HG02571 (cell line): ENCODE results near the gene LECT2.

Source experiments
- ATAC-seq: cut with Tn5 transposase; IDR thresholded peaks from one replicate; pipeline ENCODE4 v1.9.1; 2021; ENCODE audit warnings: mild to moderate bottlenecking, moderate library complexity; ENCODE audit not compliant: unreplicated experiment

Gene LECT2

GRCh38 chr5:135941711-135942110 lies 13.1 kb downstream of the LECT2 start:
- ATAC-seq: no peak

DNA sequence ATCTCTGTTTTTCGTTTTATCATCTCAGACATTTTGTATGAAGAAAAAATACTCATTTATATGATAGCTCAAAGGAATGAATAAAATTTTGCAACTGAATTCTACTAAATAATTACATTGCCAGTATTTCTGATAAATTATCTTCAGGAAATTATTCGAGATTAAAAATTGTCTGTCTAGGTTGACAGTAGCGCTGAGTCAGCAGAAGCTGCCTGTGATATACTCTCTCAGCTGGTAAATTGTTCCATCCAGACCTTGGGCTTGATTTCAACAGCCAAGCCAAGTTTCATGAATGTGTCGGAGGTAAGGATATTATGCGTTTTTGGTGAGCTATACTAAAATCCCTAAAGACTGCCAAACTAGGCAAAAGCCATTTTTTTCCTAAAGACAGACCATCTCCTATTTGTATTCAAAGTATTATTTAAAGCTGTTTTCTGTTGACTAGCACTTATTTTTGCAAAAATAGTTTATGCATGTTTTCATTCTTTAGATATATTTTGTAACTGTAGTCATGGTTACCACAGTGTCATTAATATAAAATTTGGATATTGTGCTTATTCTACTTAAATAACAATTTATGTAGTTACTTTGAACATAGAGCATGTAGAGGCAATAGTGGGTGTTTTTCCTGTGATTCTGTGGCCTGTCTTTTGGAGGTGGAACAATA lies 17.4 kb downstream of the LECT2 start:
- no peak for ATAC-seq

GRCh38 chr5:135934939-135935338 lies 19.8 kb downstream of the LECT2 start:
- no peak for ATAC-seq

DNA sequence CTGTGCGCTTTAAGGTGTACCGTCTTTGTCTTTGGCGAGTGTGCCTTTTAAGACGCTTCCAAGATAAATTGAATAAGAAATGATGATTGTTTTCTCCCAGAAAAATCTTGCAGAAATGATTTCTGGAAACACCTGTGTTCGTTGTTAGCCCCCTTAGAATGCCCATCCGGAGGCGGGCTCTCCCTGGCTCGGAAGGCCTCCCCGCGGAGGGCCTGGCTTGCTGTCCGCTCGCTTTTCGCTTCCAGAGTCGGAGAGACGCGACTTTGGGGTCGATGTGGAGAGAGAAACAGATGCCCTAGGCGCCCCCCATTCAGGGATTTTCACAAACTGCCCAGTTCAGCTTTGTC lies 23.9 kb downstream of the LECT2 start:
- no peak for ATAC-seq

- no peak for ATAC-seq
Observed at GRCh38 chr5:135930029-135930948, 24.5 kb downstream of the LECT2 start.

- ATAC-seq: no peak
Observed at GRCh38 chr5:135921388-135921787, 33.4 kb downstream of the LECT2 start.

- no peak for ATAC-seq
Observed at GRCh38 chr5:135920199-135920598, 34.6 kb downstream of the LECT2 start.

DNA sequence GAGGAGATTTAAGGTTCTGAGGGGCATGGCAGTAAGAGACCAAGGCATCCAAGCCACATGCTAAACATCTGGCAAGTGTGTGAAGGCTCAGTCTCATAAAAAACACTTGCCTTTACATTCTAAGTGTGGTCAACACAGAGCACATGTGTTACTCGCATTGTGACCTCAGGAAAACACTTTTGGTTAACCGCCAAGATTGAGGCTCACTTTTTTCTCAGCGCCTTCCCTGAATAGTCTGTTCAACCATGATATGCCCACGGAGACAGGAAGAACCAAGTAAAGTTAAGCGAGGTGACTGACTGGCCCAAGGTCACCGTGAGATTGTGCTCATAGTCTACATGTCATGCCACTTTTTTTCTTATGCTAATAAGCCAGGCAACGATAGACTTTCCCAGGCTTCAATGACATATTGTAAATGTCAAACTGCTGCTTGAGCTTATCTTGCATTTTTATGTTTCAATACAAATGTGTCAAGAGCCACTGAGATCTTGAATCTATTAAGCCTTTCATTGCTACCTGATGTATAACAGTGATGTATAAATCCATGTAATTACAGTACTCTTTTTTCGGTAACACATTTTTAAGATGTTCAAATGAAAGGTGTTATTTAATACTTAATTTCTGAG lies 38.0 kb downstream of the LECT2 start:
- ATAC-seq: no peak

DNA sequence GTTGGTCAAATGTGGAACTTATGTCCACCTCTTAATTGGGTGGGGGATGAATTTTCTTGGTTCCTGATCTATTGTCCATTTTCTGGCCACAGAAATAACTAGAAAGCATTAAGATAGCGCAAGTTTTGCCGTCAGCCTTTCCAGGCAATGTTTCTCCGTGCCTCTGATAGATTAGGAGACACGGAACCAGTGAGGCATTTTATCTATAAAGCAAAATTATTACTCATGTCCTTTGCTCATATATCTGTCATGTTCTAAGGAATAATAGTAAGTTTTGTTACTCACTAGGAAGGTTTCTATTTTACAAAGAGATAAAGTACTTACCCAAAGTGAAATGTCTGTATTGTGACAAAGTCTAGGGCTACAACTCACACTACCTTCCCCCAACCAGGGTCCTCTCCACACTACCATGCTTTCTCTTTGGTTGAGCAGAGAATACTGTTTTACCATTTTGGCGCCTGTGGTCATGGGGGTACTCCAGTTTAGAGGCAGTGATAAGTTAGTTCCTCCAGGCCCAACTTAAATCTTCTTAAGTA lies 39.2 kb downstream of the LECT2 start:
- no peak for ATAC-seq

- ATAC-seq: no peak
Observed at GRCh38 chr5:135913713-135914626, 40.8 kb downstream of the LECT2 start.

- no peak for ATAC-seq
Observed at GRCh38 chr5:135905144-135905543, 49.6 kb downstream of the LECT2 start.

DNA sequence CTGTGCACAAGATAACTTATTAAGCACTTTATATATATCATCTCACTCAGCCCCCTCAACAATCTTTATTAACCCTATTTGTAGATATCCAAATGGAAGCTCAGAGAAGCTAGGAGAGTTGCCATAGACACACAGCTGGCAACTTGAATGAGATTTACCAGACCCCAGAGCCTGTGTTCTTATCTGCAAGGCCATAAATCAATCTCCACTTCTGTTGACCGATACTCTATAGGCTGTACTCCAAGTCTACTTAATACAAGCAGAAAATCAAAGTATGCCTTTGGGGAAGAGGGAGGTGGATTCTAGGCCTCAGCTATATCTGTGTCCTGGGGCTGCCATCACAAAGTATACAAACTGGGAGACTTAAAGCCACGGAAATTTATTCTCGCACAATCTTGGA lies 53.1 kb downstream of the LECT2 start:
- ATAC-seq: no peak

DNA sequence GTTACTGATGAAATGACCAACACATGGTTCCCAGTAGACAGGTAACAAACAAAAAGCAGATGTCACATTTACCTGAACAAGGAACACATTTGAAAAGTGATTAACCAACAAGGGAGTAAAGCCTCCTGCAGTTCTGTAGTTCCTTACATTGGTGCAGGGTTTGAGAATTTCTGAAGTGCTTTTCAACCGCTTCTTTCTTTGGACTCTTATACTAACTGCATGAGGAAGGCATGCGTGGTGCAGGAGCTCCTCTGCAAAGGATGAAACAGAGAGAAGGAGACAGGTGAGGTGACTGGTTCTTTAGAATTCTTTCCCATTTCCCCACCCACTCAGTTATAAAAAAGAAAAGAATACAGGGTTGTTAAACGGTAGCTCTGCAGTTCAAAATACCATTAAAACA lies 54.5 kb downstream of the LECT2 start:
- no peak for ATAC-seq

DNA sequence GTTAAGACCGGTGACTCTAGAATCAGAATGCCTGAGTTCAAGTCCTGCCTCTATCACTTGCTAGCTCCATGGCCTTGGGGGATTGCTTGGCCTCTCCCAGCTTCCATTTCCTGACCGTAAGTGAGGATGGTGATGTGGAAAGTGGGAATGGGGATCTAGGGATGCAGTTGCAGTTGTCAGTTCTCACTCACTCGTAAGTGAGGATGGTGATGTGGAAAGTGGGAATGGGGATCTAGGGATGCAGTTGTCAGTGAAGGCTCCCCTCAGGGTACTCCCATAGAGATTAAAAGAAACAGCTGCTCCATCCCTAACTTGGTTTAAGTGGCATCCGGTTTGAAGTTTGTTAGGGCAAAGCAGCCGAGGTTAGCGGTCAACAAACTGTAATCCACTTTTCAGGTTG lies 56.1 kb downstream of the LECT2 start:
- ATAC-seq: no peak
